Measurements from ENCODE around the gene HNRNPLL.

DNA sequence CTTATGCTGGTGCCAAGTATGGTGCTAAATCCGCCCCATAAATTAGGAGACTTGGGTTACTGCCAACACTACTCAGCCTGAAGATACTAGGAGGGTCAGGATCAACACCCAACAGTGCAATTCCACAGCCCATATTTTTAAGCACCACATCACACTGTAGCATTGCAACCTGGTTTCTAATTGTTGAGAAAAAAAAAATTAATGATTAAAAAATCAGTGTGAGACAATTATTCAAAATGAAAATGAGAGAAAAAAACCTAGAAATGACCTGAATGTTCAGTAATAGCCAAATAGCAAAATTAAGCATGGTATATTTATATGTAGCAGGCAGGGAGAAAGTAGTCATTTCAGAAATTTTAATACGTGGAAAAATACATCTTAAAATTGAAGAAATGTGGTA is 29.2 kb upstream of the HNRNPLL start:
- TF ChIP-seq WT1 (tag by site-specific recombination; IDR thresholded peaks at IDR 0.05) = no peak
- no peak for TF ChIP-seq ZNF521 (tag by site-specific recombination; IDR thresholded peaks at IDR 0.05)
- TF ChIP-seq ZNF2 (tag by site-specific recombination; IDR thresholded peaks at IDR 0.05) = no peak
- TF ChIP-seq ZBTB11 (tag by site-specific recombination; conservative IDR thresholded peaks at IDR 0.05; ENCODE audit: low read depth) = no peak
- TF ChIP-seq, protein P1, sequence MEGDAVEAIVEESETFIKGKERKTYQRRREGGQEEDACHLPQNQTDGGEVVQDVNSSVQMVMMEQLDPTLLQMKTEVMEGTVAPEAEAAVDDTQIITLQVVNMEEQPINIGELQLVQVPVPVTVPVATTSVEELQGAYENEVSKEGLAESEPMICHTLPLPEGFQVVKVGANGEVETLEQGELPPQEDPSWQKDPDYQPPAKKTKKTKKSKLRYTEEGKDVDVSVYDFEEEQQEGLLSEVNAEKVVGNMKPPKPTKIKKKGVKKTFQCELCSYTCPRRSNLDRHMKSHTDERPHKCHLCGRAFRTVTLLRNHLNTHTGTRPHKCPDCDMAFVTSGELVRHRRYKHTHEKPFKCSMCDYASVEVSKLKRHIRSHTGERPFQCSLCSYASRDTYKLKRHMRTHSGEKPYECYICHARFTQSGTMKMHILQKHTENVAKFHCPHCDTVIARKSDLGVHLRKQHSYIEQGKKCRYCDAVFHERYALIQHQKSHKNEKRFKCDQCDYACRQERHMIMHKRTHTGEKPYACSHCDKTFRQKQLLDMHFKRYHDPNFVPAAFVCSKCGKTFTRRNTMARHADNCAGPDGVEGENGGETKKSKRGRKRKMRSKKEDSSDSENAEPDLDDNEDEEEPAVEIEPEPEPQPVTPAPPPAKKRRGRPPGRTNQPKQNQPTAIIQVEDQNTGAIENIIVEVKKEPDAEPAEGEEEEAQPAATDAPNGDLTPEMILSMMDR (tag by site-specific recombination; IDR thresholded peaks at IDR 0.05) = no peak
- TF ChIP-seq ZNF488 (tag by site-specific recombination; IDR thresholded peaks at IDR 0.05) = no peak

Data from HEK293 (cell line).